ENCODE data around the gene CNOT2.

Gene CNOT2

GRCh38 chr12:70398862-70399261 lies 155.6 kb downstream of the CNOT2 start:
- DNase-seq (ENCODE audit: extremely low read depth, low read depth): no peak
- no peak for TF ChIP-seq CTCF (IDR thresholded peaks at IDR 0.05; ENCODE audit: low read depth, low read length)

- no peak for TF ChIP-seq CTCF (IDR thresholded peaks at IDR 0.05; ENCODE audit: low read depth, low read length)
- no peak for DNase-seq (ENCODE audit: extremely low read depth, low read depth)
These were observed 156.1 kb downstream of the CNOT2 start for GRCh38 chr12:70399311-70399710.

GRCh38 chr12:70400124-70400523 lies 156.9 kb downstream of the CNOT2 start:
- TF ChIP-seq CTCF (IDR thresholded peaks at IDR 0.05; ENCODE audit: low read depth, low read length): no peak
- DNase-seq (ENCODE audit: extremely low read depth, low read depth): no peak

GRCh38 chr12:70402597-70402996 lies 159.4 kb downstream of the CNOT2 start:
- TF ChIP-seq CTCF (IDR thresholded peaks at IDR 0.05; ENCODE audit: low read depth, low read length): no peak
- DNase-seq (ENCODE audit: extremely low read depth, low read depth): no peak

- TF ChIP-seq CTCF (IDR thresholded peaks at IDR 0.05; ENCODE audit: low read depth, low read length): no peak
- DNase-seq (ENCODE audit: extremely low read depth, low read depth): no peak
These were observed 160.6 kb downstream of the CNOT2 start for GRCh38 chr12:70403826-70404225.
